NCI-H82 (cell line): ENCODE data around the gene TMEM117.
"Not testable (repeated sequence)": the region's sequence is repeated elsewhere in the genome, so short reads cannot be mapped to it uniquely, and the experiment has no call there.

Source experiments
- DNase-seq: peaks from one replicate; lab custom pipeline; 2025; lab: John Stamatoyannopoulos, UW

Gene TMEM117

DNA sequence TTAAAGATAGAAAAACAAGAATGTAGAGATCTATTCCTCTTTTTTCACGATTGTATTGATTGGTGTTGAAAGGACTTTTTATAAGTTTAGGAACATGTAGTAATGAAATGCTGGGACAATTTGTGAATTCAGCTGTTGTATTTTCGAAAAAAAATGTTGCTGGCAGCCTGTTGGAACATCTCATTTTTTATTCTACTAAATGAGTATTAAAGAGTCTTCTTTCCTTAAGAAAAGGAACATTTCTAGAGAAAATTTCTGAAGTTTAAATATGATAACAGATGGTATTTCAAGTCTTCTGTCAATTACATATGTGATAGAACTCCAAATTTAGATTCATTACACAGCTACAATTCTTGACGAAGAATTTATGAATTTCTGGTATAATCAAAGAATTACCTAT, 189.6 kb downstream of the TMEM117 start:
- no peak for DNase-seq

DNA sequence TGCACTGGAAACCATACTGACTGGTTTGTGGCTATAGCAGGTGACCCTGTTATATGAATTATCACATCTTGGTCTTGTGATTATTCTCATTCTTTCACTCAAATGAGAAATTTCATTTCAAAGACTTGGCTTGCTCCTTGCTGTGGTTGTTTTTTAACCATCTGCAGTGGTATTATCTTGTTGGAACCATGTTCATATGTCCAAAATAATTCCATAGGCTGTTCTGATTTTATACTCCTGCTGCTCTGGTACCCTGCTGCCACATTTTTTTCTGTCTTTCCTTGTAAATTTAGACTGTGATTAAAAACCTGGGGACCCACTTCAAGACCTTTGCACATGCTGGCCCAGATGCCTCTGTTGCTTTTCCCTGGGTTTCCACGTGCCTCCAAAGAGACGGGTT, 190.2 kb downstream of the TMEM117 start:
- no peak for DNase-seq

DNA sequence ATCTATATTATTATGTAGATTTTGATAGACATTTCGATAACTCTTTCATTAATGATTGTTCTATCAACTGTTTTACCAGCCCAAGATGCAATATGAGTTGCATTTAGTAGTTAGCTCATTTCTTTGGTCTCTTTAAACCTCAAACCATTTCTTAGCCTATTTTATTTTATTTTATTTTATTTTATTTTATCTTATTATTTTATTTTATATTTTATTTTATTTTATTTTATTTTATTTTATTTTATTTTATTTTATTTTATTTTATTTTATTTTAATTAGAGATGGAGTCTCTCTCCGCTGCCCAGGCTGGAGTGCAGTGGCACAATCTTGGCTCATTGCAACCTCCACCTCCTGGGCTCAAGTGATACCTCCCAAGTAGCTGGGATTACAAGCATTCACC, 191.0 kb downstream of the TMEM117 start:
- not testable (repeated sequence) for DNase-seq

DNA sequence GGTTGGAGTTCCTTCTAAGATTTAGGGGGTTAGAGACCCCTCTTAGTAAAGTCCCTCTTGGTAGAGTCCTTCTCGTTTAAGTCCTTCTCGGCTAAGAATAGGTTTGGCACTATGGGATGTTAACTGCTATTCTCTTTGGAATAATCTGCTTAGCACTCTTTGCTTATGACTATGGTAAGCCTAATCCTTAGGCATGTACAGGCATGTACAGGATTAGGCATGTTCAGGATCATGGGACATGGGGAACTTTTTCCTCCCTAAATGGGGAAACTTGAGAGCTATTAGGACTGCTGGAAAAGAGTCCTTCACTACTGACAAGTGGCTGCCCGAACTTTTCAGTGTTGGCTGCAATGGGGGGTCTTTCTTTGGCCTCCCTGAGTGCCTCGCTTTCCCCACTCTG, 193.3 kb downstream of the TMEM117 start:
- DNase-seq: peak; percentile 45

DNA sequence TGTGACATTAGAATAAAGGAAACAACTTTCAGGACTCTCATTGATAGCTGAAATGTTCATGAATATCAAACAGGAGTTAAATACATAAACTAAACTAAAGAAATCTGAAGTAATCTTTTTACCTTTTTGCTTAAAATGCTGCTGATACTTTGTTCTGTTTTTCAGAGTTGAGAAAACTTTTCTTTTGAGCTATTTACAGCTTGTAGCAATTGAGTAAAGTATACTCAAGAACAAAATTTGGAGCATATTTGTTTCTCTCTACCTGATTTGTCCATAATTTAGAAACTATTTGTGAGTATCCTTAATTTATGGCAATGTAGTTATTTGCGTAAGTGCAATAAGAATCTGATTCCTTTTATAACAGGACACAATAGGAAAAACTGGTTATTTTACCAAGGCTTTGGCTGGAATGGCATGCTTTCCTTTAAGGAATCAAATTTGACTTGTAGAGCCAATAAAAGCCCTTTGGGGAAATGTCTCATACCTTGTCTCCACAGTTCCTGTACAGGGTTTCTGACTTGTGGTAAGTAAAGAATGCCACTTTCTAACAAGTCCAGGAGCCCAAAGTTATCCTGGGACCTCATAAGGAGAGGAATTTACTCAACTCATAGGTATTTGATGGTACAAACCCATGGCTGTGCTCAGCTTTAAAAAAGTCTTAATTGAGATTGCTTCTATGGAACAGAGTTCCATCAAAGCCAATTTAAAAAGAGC, 195.7 kb downstream of the TMEM117 start:
- no peak for DNase-seq

DNA sequence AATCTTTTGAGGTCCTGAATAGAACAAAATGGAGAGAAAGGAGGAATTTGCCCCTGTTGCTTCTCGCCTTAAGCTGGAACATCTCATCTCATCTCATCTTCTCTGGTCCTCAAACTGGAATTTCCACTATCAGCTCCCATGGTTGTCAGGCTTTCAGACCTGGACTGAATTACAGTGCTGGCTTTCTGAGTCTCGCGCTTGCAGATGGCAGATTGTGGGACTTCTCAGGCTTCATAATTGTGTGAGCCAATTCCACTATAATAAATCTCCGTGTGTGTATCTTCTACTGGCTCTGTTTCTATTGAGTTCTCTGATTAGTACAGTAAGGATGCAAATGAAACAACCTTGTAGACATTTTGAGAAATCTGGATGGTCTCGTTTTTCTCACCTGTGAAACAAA, 199.0 kb downstream of the TMEM117 start:
- DNase-seq: no peak

DNA sequence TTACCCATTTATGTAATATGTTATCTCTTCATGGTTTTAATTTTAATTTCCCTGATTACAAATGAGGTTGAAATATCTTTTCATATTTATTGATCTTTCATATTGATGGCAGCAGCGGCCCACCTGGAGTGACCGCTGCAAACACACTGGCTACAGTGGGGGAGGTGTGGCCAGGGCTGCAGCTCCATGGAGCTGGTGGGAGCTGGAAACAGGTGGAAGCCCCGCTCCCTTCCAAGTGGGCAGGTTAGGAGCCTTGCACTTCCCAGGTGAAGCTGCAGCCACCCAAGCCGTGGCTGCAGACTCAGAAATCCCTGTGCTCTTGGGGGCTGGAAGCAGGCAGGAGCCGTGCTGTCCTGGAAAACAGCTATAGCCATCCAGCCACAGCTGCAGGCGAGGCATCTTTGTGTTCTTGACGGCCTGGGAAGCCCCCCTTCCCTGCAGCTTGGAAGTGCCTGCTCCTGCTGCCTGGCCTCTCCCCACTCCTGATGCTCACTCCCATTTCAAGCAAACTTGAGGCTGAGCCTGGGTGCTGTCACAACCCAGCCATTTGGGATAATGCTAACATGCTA, 201.1 kb downstream of the TMEM117 start:
- no peak for DNase-seq

DNA sequence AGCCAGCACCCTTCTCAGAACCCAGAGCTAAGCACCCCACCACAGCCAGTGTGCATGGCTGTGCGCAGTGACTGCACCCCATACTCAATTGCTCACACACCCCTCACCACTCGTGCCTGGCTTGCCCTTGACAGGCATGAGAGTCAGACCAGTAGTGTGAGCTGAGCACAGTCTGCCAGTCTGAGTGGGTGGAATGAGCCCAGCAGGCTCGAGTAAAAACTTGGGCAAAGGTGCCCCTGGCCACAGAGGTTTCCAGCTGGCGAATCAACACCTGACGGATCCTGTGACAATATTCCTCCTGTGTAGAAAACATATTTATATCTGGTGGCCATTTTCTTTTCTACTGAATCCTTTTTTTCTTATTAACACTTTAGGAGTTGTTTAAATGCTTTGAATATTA, 202.5 kb downstream of the TMEM117 start:
- DNase-seq: no peak

DNA sequence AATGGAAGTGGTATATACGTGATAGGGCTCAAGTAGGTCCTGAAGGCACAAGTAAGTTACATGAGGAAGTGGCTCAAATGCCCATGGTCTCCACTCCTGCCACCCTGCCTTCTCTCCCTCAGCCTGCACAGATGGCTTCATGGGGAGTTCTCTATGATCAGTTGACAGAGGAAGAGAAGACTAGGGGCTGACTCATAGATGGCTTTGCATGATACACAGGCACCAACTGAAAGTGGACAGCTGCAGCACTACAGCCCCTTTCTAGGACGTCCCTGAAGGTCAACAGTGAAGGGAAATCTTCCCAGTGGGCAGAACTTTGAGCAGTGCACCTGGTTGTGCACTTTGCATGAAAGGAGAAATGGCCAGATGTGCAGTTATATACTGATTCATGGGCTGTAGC, 208.6 kb downstream of the TMEM117 start:
- not testable (repeated sequence) for DNase-seq

DNA sequence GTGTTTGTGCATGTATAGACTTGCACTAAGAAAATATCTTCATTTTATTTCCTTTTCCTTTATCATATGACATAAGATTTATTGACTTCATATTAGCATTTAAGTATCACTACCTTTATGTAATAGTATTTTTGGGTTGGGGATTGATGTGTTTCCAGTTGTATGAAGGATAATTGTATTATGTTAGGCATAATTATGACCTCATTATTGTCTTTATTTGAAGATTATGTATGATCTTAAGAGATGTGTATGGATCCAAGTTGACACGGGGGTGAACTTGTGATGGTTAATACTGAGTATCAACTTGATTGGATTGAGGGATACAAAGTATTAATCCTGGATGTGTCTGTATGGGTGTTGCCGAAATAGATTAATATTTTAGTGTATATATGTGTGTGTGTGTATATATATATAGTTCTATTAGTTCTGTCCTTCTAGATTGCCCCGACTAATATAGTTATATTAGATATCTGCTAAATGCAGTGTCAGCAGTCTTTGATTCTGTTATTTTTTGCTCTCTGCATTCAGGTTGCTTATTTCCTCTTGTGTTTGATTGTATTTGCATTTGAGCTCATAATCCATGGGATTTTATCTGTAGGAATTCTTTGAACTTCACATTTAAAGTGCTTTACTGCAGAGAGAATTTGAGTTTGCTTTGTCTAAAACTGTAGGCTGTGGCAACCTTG, 211.0 kb downstream of the TMEM117 start:
- no peak for DNase-seq

DNA sequence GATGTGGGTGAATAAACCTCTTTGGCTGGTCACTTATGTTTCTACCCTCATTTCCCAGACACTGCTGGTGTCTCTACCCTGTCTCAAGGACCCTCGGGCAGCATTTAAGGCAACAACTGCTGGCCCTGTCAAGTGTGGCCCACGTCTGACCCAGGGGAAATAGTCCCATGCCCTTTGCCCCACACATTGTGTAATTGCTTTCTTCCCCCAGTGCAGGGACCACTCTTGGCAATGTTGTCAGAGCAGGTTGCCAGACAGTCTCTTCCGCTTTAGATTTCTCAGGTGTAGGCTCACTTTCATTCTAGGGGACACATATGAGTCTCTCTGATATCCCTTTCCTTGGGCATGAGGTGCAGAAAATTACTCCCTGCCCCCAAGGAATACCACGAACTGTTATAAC, 216.7 kb downstream of the TMEM117 start:
- no peak for DNase-seq

DNA sequence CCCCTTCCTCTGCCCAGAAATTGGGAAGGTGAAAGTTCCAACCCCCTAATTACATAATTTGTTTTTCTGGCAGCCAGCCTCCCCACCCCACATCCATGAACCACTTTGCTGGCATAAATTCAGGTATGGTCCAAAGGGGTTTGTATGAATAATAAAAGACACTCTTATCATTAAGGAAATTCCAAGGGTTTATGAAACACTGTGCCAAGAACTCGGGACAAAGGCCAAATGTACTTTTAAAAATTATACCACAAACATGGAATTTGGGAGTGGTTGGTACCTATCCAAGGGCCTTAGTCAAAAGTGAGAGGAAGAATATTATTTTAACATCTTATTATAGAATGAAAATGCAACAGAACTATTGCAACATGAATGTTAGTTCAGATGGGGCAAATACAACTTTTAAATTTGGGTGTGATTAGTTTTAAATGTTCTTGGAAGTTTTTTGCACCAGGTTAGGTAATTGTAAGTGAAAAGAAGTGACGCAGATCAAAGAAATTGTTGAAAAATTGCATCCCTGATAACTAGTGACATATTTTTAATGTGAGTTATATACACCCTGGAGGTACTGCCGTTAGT, 217.8 kb downstream of the TMEM117 start:
- DNase-seq: no peak

DNA sequence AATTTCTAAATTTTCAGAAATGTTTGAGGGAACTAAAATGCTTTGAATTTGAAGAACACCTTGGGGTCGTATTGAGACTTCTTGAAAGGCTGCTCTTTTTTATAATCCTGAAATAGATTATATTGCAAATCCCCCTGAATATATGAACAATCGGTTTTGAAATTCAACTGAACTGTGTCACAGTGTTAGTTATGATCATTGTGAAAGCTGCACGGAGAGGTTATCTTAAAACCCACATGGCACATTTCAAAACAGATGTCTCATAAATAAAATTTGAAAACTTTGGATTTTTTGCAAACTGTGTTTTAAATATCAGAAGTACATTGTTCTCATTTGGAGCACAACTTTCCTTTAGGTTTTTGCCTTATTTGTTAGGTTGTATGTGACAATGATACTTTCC, 218.4 kb downstream of the TMEM117 start:
- no peak for DNase-seq

DNA sequence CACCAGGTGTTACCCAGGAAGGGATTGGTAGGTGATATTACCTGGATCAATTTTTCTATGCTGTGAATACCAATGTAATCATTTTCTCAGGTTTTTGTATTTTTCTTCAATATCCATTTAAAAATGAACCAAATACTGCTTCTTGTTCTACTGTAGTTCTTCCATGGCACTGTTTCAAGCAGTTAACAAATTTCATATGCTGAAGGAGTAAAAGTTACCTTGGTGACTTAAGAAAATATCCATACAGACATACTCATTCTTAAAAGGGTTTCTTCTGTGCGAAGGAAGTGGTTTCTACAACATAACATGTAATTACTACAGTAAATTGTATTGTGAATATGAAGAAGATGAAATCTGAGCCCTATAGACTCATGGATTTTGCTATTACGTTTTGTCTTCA, 222.5 kb downstream of the TMEM117 start:
- no peak for DNase-seq

DNA sequence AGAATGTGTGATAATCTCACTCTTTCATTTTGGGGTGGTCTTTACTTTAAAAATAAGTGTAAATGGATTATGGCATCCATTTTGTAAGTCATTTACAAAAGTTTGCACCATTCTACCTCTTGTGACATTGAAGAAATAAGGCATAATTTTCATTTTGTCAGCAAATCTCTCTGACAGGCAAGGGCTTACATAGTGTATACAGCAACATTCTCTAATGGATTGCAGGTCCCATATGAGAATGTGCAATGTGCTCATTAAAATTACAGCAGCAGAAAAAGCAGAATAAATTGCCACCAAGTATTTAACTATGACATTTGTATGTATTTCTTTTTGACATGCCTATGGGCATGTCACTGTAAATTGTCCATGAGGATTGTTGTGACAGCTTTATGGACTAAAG, 223.6 kb downstream of the TMEM117 start:
- no peak for DNase-seq

DNA sequence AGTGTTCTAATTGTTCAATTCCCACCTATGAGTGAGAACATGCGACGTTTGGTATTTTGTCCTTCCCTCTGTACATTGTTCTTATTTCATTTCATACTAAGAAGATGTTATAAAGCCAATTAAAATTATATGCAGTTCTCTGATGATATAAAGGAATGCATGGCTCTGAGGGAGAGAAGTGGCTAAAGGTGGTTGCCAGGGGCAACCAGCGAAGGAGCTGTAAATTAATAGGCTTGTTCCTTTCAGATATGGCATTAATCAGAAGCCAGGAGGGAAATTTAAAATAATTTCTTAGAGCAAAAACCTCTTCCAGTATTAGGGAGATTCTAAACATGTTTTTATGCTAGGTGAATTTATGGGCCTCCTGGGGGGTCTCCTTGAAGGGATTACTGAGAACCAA, 227.8 kb downstream of the TMEM117 start:
- no peak for DNase-seq

DNA sequence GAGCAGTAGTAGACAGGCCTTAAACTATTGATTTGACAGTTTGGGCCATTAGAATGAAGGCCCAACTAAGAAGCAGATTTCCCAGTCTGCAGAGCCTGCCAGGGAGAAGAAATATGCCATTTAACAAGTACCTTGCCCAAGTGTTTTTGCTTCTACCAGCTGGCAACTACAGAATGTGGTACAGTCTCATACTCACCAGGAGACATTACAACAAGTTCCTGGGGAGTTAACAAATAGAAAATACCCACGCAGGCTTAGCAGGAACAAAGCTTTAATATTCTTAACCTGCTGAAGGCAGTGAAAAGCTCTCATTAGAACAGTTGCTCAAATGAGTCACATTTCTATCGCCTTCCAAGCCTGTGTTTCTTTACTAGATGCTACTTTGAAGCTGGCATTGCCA, 241.0 kb downstream of the TMEM117 start:
- DNase-seq: no peak

DNA sequence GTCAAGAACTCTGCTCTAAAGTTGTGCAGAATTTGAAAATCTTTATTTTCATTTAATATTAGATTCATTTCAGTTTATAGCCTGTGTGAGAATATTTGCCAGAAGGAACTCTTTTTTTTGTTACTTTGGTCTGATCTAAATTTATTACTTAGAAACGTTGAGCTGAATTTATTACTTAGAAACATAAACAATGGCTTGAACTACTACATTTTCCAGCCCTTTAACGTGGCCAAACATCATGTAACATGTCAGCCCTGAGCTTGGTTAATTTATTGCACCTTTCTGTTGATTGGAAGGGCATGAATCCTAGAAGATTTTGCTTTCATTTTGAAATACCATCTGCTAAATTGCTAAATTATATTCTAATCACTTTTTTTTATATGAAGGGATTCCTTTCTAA, 241.4 kb downstream of the TMEM117 start:
- no peak for DNase-seq

DNA sequence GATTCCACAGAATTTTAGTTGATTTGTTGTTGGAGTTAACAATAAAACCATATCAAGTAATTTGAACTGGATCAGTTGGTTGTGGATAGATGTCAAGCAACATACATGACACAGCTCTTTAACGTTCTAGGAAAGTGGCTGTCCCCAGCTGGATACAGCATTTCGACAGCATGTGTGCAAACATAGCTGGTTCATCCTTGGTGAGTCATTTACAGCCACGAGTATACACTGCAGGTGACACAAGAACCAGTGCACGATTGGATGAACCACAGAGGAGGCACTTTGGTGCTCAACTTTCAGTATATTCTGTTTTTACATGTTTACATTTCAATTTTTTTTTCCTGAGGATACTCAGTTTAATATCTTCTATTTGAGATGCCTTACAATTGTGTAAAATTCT, 242.4 kb downstream of the TMEM117 start:
- DNase-seq: no peak

DNA sequence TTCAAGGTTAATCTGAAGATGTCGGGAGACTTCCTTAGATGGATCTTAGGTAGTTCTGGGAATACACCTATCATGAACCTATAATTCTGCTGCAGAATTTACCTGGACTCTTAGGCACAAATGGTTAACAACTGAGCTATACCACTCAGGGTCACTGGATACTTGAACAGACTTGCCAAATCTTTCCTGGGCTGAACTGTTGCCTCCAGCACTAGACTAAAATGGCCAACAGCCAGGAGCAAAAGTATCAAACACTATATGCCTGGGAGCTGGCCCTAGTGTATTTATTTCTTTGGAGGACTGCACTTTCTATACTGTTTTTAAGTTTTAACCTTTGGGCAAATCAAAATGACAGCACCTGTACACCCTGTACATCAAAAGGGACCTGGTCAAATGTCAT, 252.8 kb downstream of the TMEM117 start:
- DNase-seq: no peak

DNA sequence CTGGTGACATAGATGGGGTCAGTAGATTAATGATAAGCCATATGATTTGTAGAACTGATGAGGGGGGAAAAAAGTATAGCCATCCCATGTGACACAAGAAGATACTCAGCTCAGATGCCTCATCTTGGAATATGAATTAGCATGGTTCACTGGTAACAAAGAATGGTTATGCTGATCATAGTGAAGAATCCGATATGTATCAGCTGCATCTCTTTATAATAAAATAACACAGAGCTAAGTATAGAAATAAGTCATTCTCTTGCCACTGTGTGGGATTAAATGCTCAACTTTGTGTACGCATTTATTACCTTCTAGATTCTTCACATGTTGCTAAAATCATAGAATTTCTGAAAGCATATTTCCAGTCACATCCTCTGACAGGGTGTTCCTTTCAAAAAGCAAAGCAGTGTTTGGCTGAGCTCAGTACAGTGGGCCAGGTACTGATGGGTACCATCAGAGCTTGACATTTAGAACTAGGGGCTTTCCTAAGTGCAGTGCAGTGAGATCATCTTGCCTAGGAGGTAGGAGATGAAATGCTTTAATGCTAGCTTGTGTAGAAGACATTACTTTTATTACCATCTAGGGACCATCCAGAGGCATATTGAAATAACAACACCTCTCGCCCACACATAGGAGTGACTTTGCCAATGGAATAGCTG, 256.2 kb downstream of the TMEM117 start:
- no peak for DNase-seq

DNA sequence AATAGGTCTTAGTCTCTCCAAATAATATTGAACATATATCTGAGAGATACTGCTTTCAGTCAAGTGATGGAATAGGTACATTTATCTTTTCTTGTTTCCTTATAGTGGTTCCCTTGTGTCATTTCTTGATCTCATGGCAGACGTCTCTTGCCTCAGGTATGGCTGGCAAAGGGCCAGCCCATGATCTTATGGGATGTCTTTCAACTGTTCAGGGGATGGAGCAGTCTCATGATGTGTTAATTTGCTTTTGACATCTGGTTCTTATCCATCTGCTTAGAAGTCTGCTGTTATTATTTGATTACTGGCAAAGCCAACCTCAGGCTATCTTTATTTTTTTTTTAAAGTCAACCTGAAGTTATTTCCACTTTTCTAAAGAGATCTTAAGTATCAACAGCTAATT, 262.9 kb downstream of the TMEM117 start:
- peak; percentile 82 for DNase-seq

DNA sequence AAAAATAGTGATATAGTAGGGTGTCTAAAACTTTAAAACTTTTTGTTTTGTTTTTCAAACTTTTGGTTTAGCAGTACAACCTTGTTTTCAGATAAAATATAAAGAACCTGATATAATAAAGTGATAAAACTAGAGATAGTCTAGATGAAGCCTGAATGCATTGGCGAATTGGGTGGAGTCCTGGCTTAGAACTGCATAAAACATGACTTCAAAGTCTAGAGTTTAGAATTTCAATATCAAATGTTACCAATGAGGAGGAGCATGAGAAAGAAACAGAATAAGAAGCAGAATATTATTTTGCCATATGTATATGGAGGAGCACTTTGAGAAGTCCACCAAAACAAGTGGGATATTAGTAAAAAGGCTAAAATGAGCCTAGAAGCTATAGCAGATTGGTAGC, 263.6 kb downstream of the TMEM117 start:
- DNase-seq: no peak
